WTC11 (cell line): ENCODE results near the gene FBN3. TPM values are rescaled to one million over a fixed set of nuclear protein-coding genes. Genes with fewer than 3 reads are reported as not detected.
A peak's percentile ranks its signal among the peaks of the same experiment; 100 is the strongest.

Experiments used
- ATAC-seq: fragments of 200-7000 bp; cut with Tn5 transposase; 2 replicates; pipeline ENCODE4 v1.10.0; 2021; ENCODE audit warnings: mild to moderate bottlenecking, moderate library complexity
- CTCF ChIA-PET: fragments of 300-600 bp; sonication (Branson Sonifier 250); formaldehyde crosslinking; loops from one replicate; lab custom pipeline; 2021; ENCODE audit warnings: antibody characterized with exemption; lab: Charles Lee
- POLR2A ChIA-PET: fragments of 350-600 bp; sonication (Branson Sonifier 250); formaldehyde crosslinking; loops from one replicate; lab custom pipeline; 2021; ENCODE audit warnings: antibody characterized with exemption; lab: Charles Lee
- DNase-seq: peaks from one replicate; pipeline ENCODE4 v3.0.0; 2021; ENCODE audit warnings: low spot score
- H3K27ac Mint-ChIP-seq: 2 replicates; pipeline ENCODE4 v1.8.0; 2021; ENCODE audit warnings: mixed read lengths
- H3K27me3 Mint-ChIP-seq: 2 replicates; pipeline ENCODE4 v1.8.0; 2021; ENCODE audit warnings: low read depth, mild to moderate bottlenecking, moderate library complexity, mixed read lengths
- H3K36me3 Mint-ChIP-seq: 2 replicates; pipeline ENCODE4 v1.8.0; 2021; ENCODE audit warnings: mixed read lengths
- H3K4me1 Mint-ChIP-seq: 2 replicates; pipeline ENCODE4 v1.8.0; 2022; ENCODE audit warnings: mixed read lengths
- H3K4me3 Mint-ChIP-seq: 2 replicates; pipeline ENCODE4 v1.8.0; 2021; ENCODE audit warnings: mild to moderate bottlenecking, moderate library complexity, mixed read lengths
- H3K9me3 Mint-ChIP-seq: 2 replicates; pipeline ENCODE4 v1.8.0; 2021; ENCODE audit warnings: mixed read lengths
- ARID4B ChIP-seq: sonication (generic); formaldehyde crosslinking; IDR thresholded peaks from 2 replicates; pipeline ENCODE4 v1.8.0; 2023; ENCODE audit warnings: missing genetic modification reagents, mild to moderate bottlenecking, borderline replicate concordance
- ATF2 ChIP-seq: sonication (generic); formaldehyde crosslinking; IDR thresholded peaks from 2 replicates; pipeline ENCODE4 v1.8.1; 2022; ENCODE audit warnings: low read depth, missing genetic modification reagents, borderline replicate concordance
- ELF4 ChIP-seq: sonication (generic); formaldehyde crosslinking; IDR thresholded peaks from 2 replicates; pipeline ENCODE4 v1.8.1; 2022; ENCODE audit warnings: low read depth, mild to moderate bottlenecking, moderate library complexity, missing genetic modification reagents
- FOXJ3 ChIP-seq: sonication (generic); formaldehyde crosslinking; IDR thresholded peaks from 2 replicates; pipeline ENCODE4 v1.9.0; 2021; ENCODE audit warnings: missing genetic modification reagents, mild to moderate bottlenecking, borderline replicate concordance
- NFATC4 ChIP-seq: fragments of 250-450 bp; sonication (Bioruptor Pico); IDR thresholded peaks from 2 replicates; pipeline ENCODE4 v1.9.0; 2021; ENCODE audit warnings: mild to moderate bottlenecking
- SP1 ChIP-seq: sonication (generic); formaldehyde crosslinking; conservative IDR thresholded peaks from 2 replicates; pipeline ENCODE4 v1.8.1; 2022; ENCODE audit warnings: missing genetic modification reagents
- STAT6 ChIP-seq: sonication (generic); formaldehyde crosslinking; conservative IDR thresholded peaks from 2 replicates; pipeline ENCODE4 v1.8.1; 2023; ENCODE audit warnings: mild to moderate bottlenecking, low read depth, missing genetic modification reagents, moderate library complexity
- USF1 ChIP-seq: sonication (generic); formaldehyde crosslinking; IDR thresholded peaks from 2 replicates; pipeline ENCODE4 v1.8.0; 2022; ENCODE audit warnings: mild to moderate bottlenecking, missing genetic modification reagents
- USF2 ChIP-seq: sonication (generic); formaldehyde crosslinking; IDR thresholded peaks from 2 replicates; pipeline ENCODE4 v1.8.1; 2023; ENCODE audit warnings: mild to moderate bottlenecking, missing genetic modification reagents, moderate library complexity
- total RNA-seq: library from RNA; stranded (reverse); gene quantifications from 3 replicates; pipeline ENCODE4 v1.2.3, GENCODE V29; 2021

Gene FBN3
- total RNA-seq, 1 experiment from 2014 or later = 54.8 TPM

GRCh38 chr19:8064911-8065874 lies 84.2 kb downstream of the FBN3 start:
- ATAC-seq (no peak), DNase-seq (no peak)
- no peaks in the 10 kb centered on the region for H3K4me1 Mint-ChIP-seq
- H3K4me3 Mint-ChIP-seq = no peak overlapping the region
- H3K9me3 Mint-ChIP-seq = peaks cover 11% of the 10 kb centered on the region
- CTCF ChIA-PET = interaction anchor here (0.8 to 1.5 kb wide), 3 partner anchors 46 to 120 kb away, joined by 3 to 6 read pairs (median 5); no protein-coding TSS in a partner anchor
- peaks cover 3% of the 10 kb centered on the region for H3K27me3 Mint-ChIP-seq
- no peak overlapping the region for H3K27ac Mint-ChIP-seq
- POLR2A ChIA-PET = no interaction called here
- peaks cover 11% of the 10 kb centered on the region for H3K36me3 Mint-ChIP-seq
- TF ChIP-seq SP1 (no peak), FOXJ3 (no peak), ARID4B (no peak), ELF4 (CRISPR knock-in tag) (no peak), ATF2 (no peak), NFATC4 (CRISPR knock-in tag) (no peak)

GRCh38 chr19:8057545-8058270 lies 91.7 kb downstream of the FBN3 start:
- CTCF ChIA-PET = interaction anchor here (1.5 to 2.7 kb wide), 3 partner anchors 11 to 113 kb away, joined by 5 to 10 read pairs (median 8); no protein-coding TSS in a partner anchor
- peaks cover 9% of the 10 kb centered on the region for H3K4me1 Mint-ChIP-seq
- POLR2A ChIA-PET = no interaction called here
- DNase-seq = no peak
- H3K4me3 Mint-ChIP-seq = no peak overlapping the region
- H3K9me3 Mint-ChIP-seq = no peaks in the 10 kb centered on the region
- TF ChIP-seq STAT6 (CRISPR knock-in tag) = no peak
- peak; percentile 44; the same call in 1 of the 2 replicates for TF ChIP-seq USF1
- TF ChIP-seq USF2 (CRISPR knock-in tag) = peak; percentile 73
- TF ChIP-seq, all 79 proteins: peak for 2
- Mint-ChIP-seq H3K27me3 (peaks cover 5% of the 10 kb centered on the region; the same call in 1 of the 2 replicates), H3K27ac (no peak overlapping the region), H3K36me3 (no peaks in the 10 kb centered on the region)
- peak; percentile 47; the same call in 1 of the 2 replicates for ATAC-seq
